Measurements from ENCODE around the gene LATS1.

DNA sequence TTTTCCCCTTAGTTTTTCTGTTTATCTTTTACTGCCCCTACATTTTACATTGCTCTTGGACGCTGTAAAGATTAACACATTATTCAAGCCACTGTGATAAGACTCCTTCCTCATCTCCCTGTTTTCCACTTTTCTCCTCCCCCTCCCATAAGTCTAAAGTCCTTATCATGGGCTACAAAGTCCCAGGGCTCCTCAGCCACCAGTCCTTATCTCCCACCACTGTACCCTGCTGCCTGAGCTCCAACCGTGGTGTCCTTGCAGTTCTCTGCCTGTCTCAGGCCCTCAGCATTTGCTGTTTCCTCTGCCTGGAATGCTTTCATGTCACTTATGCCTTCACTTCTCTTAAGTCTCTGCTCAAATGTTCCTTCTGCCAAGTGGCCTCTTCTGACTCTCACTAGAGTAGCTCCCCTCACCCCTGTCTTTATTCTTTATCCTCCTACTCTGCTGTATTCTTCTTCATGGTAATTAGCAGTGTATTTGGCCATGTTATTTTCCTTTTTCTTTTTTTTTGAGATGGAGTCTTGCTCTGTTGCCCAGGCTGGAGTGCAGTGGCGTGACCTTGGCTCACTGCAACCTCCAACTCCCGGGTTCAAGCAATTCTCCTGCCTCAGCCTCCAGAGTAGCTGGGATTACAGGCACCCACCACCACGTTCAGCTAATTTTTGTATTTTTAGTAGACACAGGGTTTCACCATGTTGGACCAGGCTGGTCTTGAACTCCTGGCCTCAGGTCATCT is 10.8 kb upstream of the LATS1 start:
- TF ChIP-seq, protein P1, sequence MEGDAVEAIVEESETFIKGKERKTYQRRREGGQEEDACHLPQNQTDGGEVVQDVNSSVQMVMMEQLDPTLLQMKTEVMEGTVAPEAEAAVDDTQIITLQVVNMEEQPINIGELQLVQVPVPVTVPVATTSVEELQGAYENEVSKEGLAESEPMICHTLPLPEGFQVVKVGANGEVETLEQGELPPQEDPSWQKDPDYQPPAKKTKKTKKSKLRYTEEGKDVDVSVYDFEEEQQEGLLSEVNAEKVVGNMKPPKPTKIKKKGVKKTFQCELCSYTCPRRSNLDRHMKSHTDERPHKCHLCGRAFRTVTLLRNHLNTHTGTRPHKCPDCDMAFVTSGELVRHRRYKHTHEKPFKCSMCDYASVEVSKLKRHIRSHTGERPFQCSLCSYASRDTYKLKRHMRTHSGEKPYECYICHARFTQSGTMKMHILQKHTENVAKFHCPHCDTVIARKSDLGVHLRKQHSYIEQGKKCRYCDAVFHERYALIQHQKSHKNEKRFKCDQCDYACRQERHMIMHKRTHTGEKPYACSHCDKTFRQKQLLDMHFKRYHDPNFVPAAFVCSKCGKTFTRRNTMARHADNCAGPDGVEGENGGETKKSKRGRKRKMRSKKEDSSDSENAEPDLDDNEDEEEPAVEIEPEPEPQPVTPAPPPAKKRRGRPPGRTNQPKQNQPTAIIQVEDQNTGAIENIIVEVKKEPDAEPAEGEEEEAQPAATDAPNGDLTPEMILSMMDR (IDR thresholded peaks at IDR 0.05), result no peak
- no peak for TF ChIP-seq POLR2A (IDR thresholded peaks at IDR 0.05)
